HCT116 (cell line): ENCODE results near the gene OR10J1. TPM values are rescaled to one million over a fixed set of nuclear protein-coding genes. Genes with fewer than 3 reads are reported as not detected.

ENCODE experiments used
- ATAC-seq: fragments of 200-7000 bp; cut with Tn5 transposase; 2 replicates; pipeline ENCODE4 v1.9.1; 2020; ENCODE audit warnings: mild to moderate bottlenecking, moderate library complexity
- BruUV-seq: library from RNA; stranded (reverse); fragments of 400-500 nt; replicated peaks from 2 replicates; lab custom pipeline; 2021; lab: Mats Ljungman, UMichigan
- CTCF ChIA-PET: fragments of 300-600 bp; sonication (Branson Sonifier 250); formaldehyde crosslinking; loops from one replicate; lab custom pipeline; 2021; ENCODE audit warnings: antibody characterized with exemption; lab: Charles Lee
- POLR2A ChIA-PET: fragments of 300-600, 350-600 bp; sonication (Branson Sonifier 250); formaldehyde crosslinking; loops from one replicate; lab custom pipeline; 2021; ENCODE audit warnings: antibody characterized with exemption; lab: Charles Lee
- RAD21 ChIA-PET, 2 experiments: fragments of 300-600 bp; sonication (Branson Sonifier 250); formaldehyde crosslinking; loops; one replicate each; lab custom pipeline; 2023; ENCODE audit warnings: low total read pairs in 2 of 2; ENCODE audit not compliant: uncharacterized antibody in 2 of 2, unreplicated experiment in 2 of 2, low non-redundant PET in 1 of 2; lab: Charles Lee
- DNase-seq: peaks from one replicate; pipeline ENCODE4 v3.0.0-alpha.2; 2010; ENCODE audit warnings: low read depth, low spot score
- H2AFZ ChIP-seq: fragments of 200-600 bp; shearing (Covaris generic), sonication (generic); 2 replicates; pipeline ENCODE4 v1.6.1; 2017; ENCODE audit warnings: low read depth, mixed run types, mixed read lengths, antibody characterized with exemption, low read length; ENCODE audit not compliant: poor library complexity, severe bottlenecking
- H3K27ac ChIP-seq: 2 replicates; pipeline ENCODE4 v1.5.1; 2012; ENCODE audit warnings: low read depth, low read length
- H3K27me3 ChIP-seq: fragments of 200-600 bp; sonication (generic); 2 replicates; pipeline ENCODE4 v1.6.1; 2016; ENCODE audit warnings: mixed run types, low read length, mixed read lengths; ENCODE audit not compliant: insufficient read depth
- H3K36me3 ChIP-seq, 2 experiments: fragments of 200-500 bp in 1 of 2; fragments of 200-600 bp in 1 of 2; sonication (Bioruptor generic) in 1 of 2; sonication (generic) in 1 of 2; 2 replicates each; pipeline versions ENCODE4 v1.5.1 to v1.6.1; 2014 to 2016; ENCODE audit warnings: low read length in 2 of 2, inconsistent platforms in 1 of 2, mixed read lengths in 1 of 2, mixed run types in 1 of 2; ENCODE audit not compliant: insufficient read depth in 2 of 2, control insufficient read depth in 1 of 2
- H3K4me1 ChIP-seq, 2 experiments: fragments of 200-600 bp in 1 of 2; sonication (generic) in 1 of 2; 2 replicates each; pipeline versions ENCODE4 v1.5.1 to v1.6.1; 2012 to 2017; ENCODE audit warnings: low read length in 2 of 2, inconsistent platforms in 1 of 2, mild to moderate bottlenecking in 1 of 2, mixed read lengths in 1 of 2, mixed run types in 1 of 2, moderate library complexity in 1 of 2; ENCODE audit not compliant: insufficient read depth in 2 of 2, control insufficient read depth in 1 of 2
- H3K4me2 ChIP-seq: fragments of 200-600 bp; sonication (generic); 2 replicates; pipeline ENCODE4 v1.6.1; 2017; ENCODE audit warnings: mixed run types, low read length, mixed read lengths
- H3K4me3 ChIP-seq, 2 experiments: fragments of 200-600 bp in 1 of 2; sonication (generic) in 1 of 2; replicated peaks in 1 of 2; 2 replicates each; pipeline ENCODE4 v1.5.1; 2011 to 2016; ENCODE audit warnings: low read length in 2 of 2, control low read depth in 1 of 2, low read depth in 1 of 2, mild to moderate bottlenecking in 1 of 2, mixed read lengths in 1 of 2, mixed run types in 1 of 2
- H3K79me2 ChIP-seq: fragments of 200-600 bp; sonication (generic); 2 replicates; pipeline ENCODE4 v1.6.1; 2017; ENCODE audit warnings: mild to moderate bottlenecking, mixed run types, low read length, moderate library complexity, mixed read lengths; ENCODE audit not compliant: insufficient read depth
- H3K9ac ChIP-seq: fragments of 200-600 bp; sonication (generic); 2 replicates; pipeline ENCODE4 v1.6.1; 2016; ENCODE audit warnings: low read length, mixed read lengths
- H3K9me2 ChIP-seq: fragments of 200-600 bp; sonication (generic), shearing (Covaris generic); 2 replicates; pipeline ENCODE4 v1.6.1; 2017; ENCODE audit warnings: mixed run types, mild to moderate bottlenecking, moderate library complexity; ENCODE audit not compliant: insufficient read depth
- H3K9me3 ChIP-seq, 2 experiments: fragments of 200-500 bp in 1 of 2; fragments of 200-600 bp in 1 of 2; sonication (Bioruptor generic) in 1 of 2; sonication (generic) in 1 of 2; 2 replicates each; pipeline ENCODE4 v1.6.1; 2014 to 2017; ENCODE audit warnings: low read length in 2 of 2, mixed read lengths in 2 of 2, inconsistent platforms in 1 of 2, low read depth in 1 of 2, mild to moderate bottlenecking in 1 of 2, mixed run types in 1 of 2, moderate library complexity in 1 of 2; ENCODE audit not compliant: control insufficient read depth in 1 of 2, insufficient read depth in 1 of 2
- H4K20me1 ChIP-seq: fragments of 200-600 bp; sonication (generic), shearing (Covaris generic); 2 replicates; pipeline ENCODE4 v1.6.1; 2017; ENCODE audit warnings: mixed run types, mild to moderate bottlenecking, moderate library complexity; ENCODE audit not compliant: insufficient read depth
- EGR1 ChIP-seq: IDR thresholded peaks from 2 replicates; pipeline ENCODE4 v1.6.1; 2012; ENCODE audit warnings: low read depth
- ELF1 ChIP-seq: IDR thresholded peaks from 2 replicates; pipeline ENCODE4 v1.6.1; 2012; ENCODE audit warnings: low read depth, borderline replicate concordance
- EZH2 ChIP-seq: fragments of 200-600 bp; sonication (generic); IDR thresholded peaks from 2 replicates; pipeline ENCODE4 v1.6.1; 2017; ENCODE audit warnings: antibody characterized with exemption, mixed run types
- FOSL1 ChIP-seq: IDR thresholded peaks from 2 replicates; pipeline ENCODE4 v1.6.1; 2012; ENCODE audit warnings: low read depth
- POLR2A ChIP-seq: IDR thresholded peaks from 2 replicates; pipeline ENCODE4 v1.7.0; 2011; ENCODE audit warnings: borderline replicate concordance; ENCODE audit not compliant: insufficient read depth, insufficient read length; ENCODE audit errors: extremely low read depth
- RAD21 ChIP-seq: IDR thresholded peaks from 2 replicates; pipeline ENCODE4 v1.6.1; 2012; ENCODE audit warnings: low read depth, mild to moderate bottlenecking
- SP1 ChIP-seq: IDR thresholded peaks from 2 replicates; pipeline ENCODE4 v1.6.1; 2012; ENCODE audit warnings: low read depth
- SRF ChIP-seq: IDR thresholded peaks from 2 replicates; pipeline ENCODE4 v1.6.1; 2012; ENCODE audit warnings: low read depth
- TCF7L2 ChIP-seq: IDR thresholded peaks from 2 replicates; pipeline ENCODE4 v1.7.0; 2011; ENCODE audit warnings: borderline replicate concordance, inconsistent platforms; ENCODE audit not compliant: insufficient read depth, insufficient read length; ENCODE audit errors: extremely low read depth
- YY1 ChIP-seq: IDR thresholded peaks from 2 replicates; pipeline ENCODE4 v1.6.1; 2011; ENCODE audit warnings: low read length, low read depth, moderate library complexity, mild to moderate bottlenecking; ENCODE audit not compliant: insufficient replicate concordance; ENCODE audit errors: extremely low read depth
- ZFX ChIP-seq: fragments of 450-650 bp; IDR thresholded peaks from 2 replicates; pipeline ENCODE4 v1.6.1; 2017
- ZNF274 ChIP-seq: fragments of 200-500 bp; sonication (Bioruptor generic); IDR thresholded peaks from 2 replicates; pipeline ENCODE4 v1.6.1; 2014; ENCODE audit warnings: mild to moderate bottlenecking, low read depth, low read length, inconsistent platforms
- intact Hi-C: fragments of 100-400 bp; cut with micrococcal nuclease; formaldehyde crosslinking; loops from 2 replicates; pipeline ENCODE4 v1.10.0; 2022
- total RNA-seq: library from RNA; stranded (reverse); gene quantifications from one replicate; pipeline ENCODE4 v1.2.1, GENCODE V29; 2021; ENCODE audit not compliant: unreplicated experiment
- TF ChIP-seq, protein P1 (sequence below): IDR thresholded peaks from 2 replicates; pipeline ENCODE4 v1.6.1; 2011; ENCODE audit warnings: mild to moderate bottlenecking, low read length, moderate library complexity; ENCODE audit not compliant: insufficient replicate concordance; ENCODE audit errors: extremely low read depth
- TF ChIP-seq, protein P2 (sequence below): IDR thresholded peaks from 2 replicates; pipeline ENCODE4 v1.6.1; 2012; ENCODE audit warnings: low read depth
- TF ChIP-seq, protein P3 (sequence below): IDR thresholded peaks from 2 replicates; pipeline ENCODE4 v1.6.1; 2012

The OR10J1 gene
- total RNA-seq, 1 experiment from 2014 or later = not detected

DNA sequence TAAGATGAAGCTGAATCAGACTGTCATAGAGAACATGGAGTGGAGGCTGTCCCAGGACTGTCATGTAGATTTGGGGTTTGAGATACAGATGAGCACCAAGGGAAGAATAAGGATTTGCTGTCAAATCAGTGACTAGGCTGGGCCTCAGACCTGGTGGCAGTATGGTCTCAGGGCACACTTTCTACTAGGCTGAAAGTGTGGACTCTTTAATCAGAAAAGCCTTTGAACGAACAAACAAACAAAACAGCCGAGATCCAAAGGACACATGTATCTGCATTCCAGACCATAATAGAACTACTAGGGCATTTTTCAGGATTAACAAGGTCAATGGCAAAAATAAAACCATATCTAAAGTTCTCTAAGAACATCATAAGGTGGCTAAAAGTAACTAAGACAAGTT lies 2.9 kb downstream of the OR10J1 start:
- no TSS peak for BruUV-seq
- DNase-seq (no peak), ATAC-seq (no peak)
- CTCF ChIA-PET = no interaction called here
- Histone ChIP-seq H3K9ac (no peak overlapping the region), H2AFZ (no peak overlapping the region), H3K4me3 (no peak overlapping the region), H4K20me1 (no peaks in the 10 kb centered on the region), H3K9me2 (no peaks in the 10 kb centered on the region), H3K4me2 (no peak overlapping the region), H3K79me2 (no peaks in the 10 kb centered on the region), H3K4me1 (no peaks in the 10 kb centered on the region), H3K27ac (no peak overlapping the region), H3K9me3 (no peaks in the 10 kb centered on the region), H3K27me3 (peaks cover 13% of the 10 kb centered on the region; the same call in 1 of the 2 replicates), H3K36me3 (no peaks in the 10 kb centered on the region)
- RAD21 ChIA-PET = no interaction called here
- POLR2A ChIA-PET = no interaction called here
- intact Hi-C loops = no loop called here
- TF ChIP-seq POLR2A = no peak

GRCh38 chr1:159443066-159443750 lies 3.7 kb downstream of the OR10J1 start:
- ChIA-PET RAD21 (no interaction called here), CTCF (no interaction called here), POLR2A (no interaction called here)
- no TSS peak for BruUV-seq
- Histone ChIP-seq H4K20me1 (no peaks in the 10 kb centered on the region), H3K79me2 (no peaks in the 10 kb centered on the region), H3K9me2 (no peaks in the 10 kb centered on the region), H3K4me3 (no peak overlapping the region), H3K4me1 (no peaks in the 10 kb centered on the region), H3K9me3 (no peaks in the 10 kb centered on the region), H2AFZ (no peak overlapping the region), H3K9ac (no peak overlapping the region), H3K36me3 (no peaks in the 10 kb centered on the region), H3K27ac (no peak overlapping the region), H3K27me3 (peaks cover 13% of the 10 kb centered on the region; the same call in 1 of the 2 replicates), H3K4me2 (no peak overlapping the region)
- intact Hi-C loops = no loop called here
- ATAC-seq = no peak
- no peak for DNase-seq
- no peak for TF ChIP-seq EGR1
- TF ChIP-seq POLR2A = no peak
- no peak for TF ChIP-seq RAD21
- no peak for TF ChIP-seq YY1
- TF ChIP-seq TCF7L2 = no peak
- no peak for TF ChIP-seq ZNF274
- TF ChIP-seq SP1 = no peak
- TF ChIP-seq, protein P1, sequence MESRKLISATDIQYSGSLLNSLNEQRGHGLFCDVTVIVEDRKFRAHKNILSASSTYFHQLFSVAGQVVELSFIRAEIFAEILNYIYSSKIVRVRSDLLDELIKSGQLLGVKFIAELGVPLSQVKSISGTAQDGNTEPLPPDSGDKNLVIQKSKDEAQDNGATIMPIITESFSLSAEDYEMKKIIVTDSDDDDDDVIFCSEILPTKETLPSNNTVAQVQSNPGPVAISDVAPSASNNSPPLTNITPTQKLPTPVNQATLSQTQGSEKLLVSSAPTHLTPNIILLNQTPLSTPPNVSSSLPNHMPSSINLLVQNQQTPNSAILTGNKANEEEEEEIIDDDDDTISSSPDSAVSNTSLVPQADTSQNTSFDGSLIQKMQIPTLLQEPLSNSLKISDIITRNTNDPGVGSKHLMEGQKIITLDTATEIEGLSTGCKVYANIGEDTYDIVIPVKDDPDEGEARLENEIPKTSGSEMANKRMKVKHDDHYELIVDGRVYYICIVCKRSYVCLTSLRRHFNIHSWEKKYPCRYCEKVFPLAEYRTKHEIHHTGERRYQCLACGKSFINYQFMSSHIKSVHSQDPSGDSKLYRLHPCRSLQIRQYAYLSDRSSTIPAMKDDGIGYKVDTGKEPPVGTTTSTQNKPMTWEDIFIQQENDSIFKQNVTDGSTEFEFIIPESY = no peak
- TF ChIP-seq FOSL1 = no peak
- TF ChIP-seq, protein P2, sequence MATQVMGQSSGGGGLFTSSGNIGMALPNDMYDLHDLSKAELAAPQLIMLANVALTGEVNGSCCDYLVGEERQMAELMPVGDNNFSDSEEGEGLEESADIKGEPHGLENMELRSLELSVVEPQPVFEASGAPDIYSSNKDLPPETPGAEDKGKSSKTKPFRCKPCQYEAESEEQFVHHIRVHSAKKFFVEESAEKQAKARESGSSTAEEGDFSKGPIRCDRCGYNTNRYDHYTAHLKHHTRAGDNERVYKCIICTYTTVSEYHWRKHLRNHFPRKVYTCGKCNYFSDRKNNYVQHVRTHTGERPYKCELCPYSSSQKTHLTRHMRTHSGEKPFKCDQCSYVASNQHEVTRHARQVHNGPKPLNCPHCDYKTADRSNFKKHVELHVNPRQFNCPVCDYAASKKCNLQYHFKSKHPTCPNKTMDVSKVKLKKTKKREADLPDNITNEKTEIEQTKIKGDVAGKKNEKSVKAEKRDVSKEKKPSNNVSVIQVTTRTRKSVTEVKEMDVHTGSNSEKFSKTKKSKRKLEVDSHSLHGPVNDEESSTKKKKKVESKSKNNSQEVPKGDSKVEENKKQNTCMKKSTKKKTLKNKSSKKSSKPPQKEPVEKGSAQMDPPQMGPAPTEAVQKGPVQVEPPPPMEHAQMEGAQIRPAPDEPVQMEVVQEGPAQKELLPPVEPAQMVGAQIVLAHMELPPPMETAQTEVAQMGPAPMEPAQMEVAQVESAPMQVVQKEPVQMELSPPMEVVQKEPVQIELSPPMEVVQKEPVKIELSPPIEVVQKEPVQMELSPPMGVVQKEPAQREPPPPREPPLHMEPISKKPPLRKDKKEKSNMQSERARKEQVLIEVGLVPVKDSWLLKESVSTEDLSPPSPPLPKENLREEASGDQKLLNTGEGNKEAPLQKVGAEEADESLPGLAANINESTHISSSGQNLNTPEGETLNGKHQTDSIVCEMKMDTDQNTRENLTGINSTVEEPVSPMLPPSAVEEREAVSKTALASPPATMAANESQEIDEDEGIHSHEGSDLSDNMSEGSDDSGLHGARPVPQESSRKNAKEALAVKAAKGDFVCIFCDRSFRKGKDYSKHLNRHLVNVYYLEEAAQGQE = no peak
- no peak for TF ChIP-seq SRF
- TF ChIP-seq ZFX = no peak
- TF ChIP-seq EZH2 = no peak
- TF ChIP-seq ELF1 = no peak
- TF ChIP-seq, protein P3, sequence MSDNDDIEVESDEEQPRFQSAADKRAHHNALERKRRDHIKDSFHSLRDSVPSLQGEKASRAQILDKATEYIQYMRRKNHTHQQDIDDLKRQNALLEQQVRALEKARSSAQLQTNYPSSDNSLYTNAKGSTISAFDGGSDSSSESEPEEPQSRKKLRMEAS = no peak
